Colonic mucosa (tissue), 4 donors: Measurements from ENCODE around the gene KRTAP10-3. TPM values are rescaled to one million over a fixed set of nuclear protein-coding genes. Genes with fewer than 3 reads are reported as not detected.

Source experiments
- DNase-seq: peaks from one replicate; pipeline ENCODE4 v3.0.0-alpha.2; 2020
- H3K27ac ChIP-seq: fragments of 200-600 bp; one replicate; pipeline ENCODE4 v1.8.0; 2021
- H3K27me3 ChIP-seq: fragments of 200-600 bp; one replicate; pipeline ENCODE4 v1.8.0; 2021
- H3K36me3 ChIP-seq: fragments of 200-600 bp; one replicate; pipeline ENCODE4 v1.8.0; 2021
- H3K4me1 ChIP-seq: fragments of 200-600 bp; one replicate; pipeline ENCODE4 v1.8.0; 2021; ENCODE audit warnings: mild to moderate bottlenecking
- H3K4me3 ChIP-seq: fragments of 200-600 bp; one replicate; pipeline ENCODE4 v1.8.0; 2021
- H3K9ac ChIP-seq, 2 donors: one replicate each; pipeline ENCODE4 v1.7.0; 2013; ENCODE audit warnings: control low read depth in 2 of 2, low read depth in 2 of 2, low read length in 2 of 2
- H3K9me3 ChIP-seq: fragments of 200-600 bp; one replicate; pipeline ENCODE4 v1.8.0; 2021
- CTCF ChIP-seq: fragments of 200-600 bp; IDR thresholded peaks from one replicate; pipeline ENCODE4 v1.8.0; 2022; ENCODE audit warnings: antibody characterized with exemption, mild to moderate bottlenecking
- intact Hi-C: fragments of 100-400 bp; cut with DNase I; formaldehyde crosslinking; loops from one replicate; pipeline ENCODE4 v1.14.1; 2022
- total RNA-seq, 2 donors: library from RNA; stranded (reverse); fragmentation: NEBNext Ultra II Directional in 1 of 2; extraction: Animal tissue kit (Norgen Biotek cat#: 25700) in 1 of 2; gene quantifications; one replicate each; pipeline ENCODE4 v1.2.1, GENCODE V29; 2021
- donor health status: healthy.
- donor health status: DM: no; HTN: no; CAD: no.
- donor health status: DM: no; HTN: no; CAD: no.

Gene KRTAP10-3
- total RNA-seq, 2 donors from 2014 or later, result not detected

- TF ChIP-seq CTCF, result no peak
- H3K9ac ChIP-seq, result no peak overlapping the region
- intact Hi-C loops, result no loop called here
- H3K4me3 ChIP-seq, result no peak overlapping the region
- no peak for DNase-seq
- no peaks in the 10 kb centered on the region for H3K4me1 ChIP-seq
- no peaks in the 10 kb centered on the region for H3K27me3 ChIP-seq
- no peaks in the 10 kb centered on the region for H3K36me3 ChIP-seq
- H3K9me3 ChIP-seq, result no peaks in the 10 kb centered on the region
- H3K27ac ChIP-seq, result no peak overlapping the region
Observed at GRCh38 chr21:44524414-44525371, 33.9 kb downstream of the KRTAP10-3 start.

GRCh38 chr21:44523567-44524413, 34.8 kb downstream of the KRTAP10-3 start:
- intact Hi-C loops, result no loop called here
- Histone ChIP-seq H3K4me3 (no peak overlapping the region), H3K27me3 (no peaks in the 10 kb centered on the region)

GRCh38 chr21:44522753-44523204, 35.8 kb downstream of the KRTAP10-3 start:
- Histone ChIP-seq H3K9me3 (no peaks in the 10 kb centered on the region), H3K4me1 (no peaks in the 10 kb centered on the region), H3K27me3 (no peaks in the 10 kb centered on the region), H3K27ac (no peak overlapping the region), H3K9ac (no peak overlapping the region), H3K36me3 (no peaks in the 10 kb centered on the region), H3K4me3 (no peak overlapping the region)
- intact Hi-C loops, result no loop called here
- DNase-seq, result no peak
- TF ChIP-seq CTCF, result no peak

More at GRCh38 chr21:44523567-44524413, 34.8 kb downstream of the KRTAP10-3 start:
- no peak for DNase-seq
- TF ChIP-seq CTCF, result no peak
- Histone ChIP-seq H3K27ac (no peak overlapping the region), H3K4me1 (no peaks in the 10 kb centered on the region), H3K9me3 (no peaks in the 10 kb centered on the region), H3K36me3 (no peaks in the 10 kb centered on the region), H3K9ac (no peak overlapping the region)

GRCh38 chr21:44521928-44522752, 36.5 kb downstream of the KRTAP10-3 start:
- Histone ChIP-seq H3K9ac (no peak overlapping the region), H3K9me3 (no peaks in the 10 kb centered on the region), H3K27ac (no peak overlapping the region), H3K27me3 (no peaks in the 10 kb centered on the region), H3K36me3 (no peaks in the 10 kb centered on the region), H3K4me1 (no peaks in the 10 kb centered on the region), H3K4me3 (no peak overlapping the region)
- TF ChIP-seq CTCF, result no peak
- intact Hi-C loops, result no loop called here
- no peak for DNase-seq
